ENCODE measurements around the gene C4orf50.

Gene C4orf50

GRCh38 chr4:5984843-5985242, 33.4 kb downstream of the C4orf50 start:
- no peak overlapping the region for H2BK5ac ChIP-seq (ENCODE audit: low read depth, low read length, poor library complexity)
- H3K9me3 ChIP-seq (ENCODE audit: insufficient read depth, low read depth, low read length), result peaks cover 4% of the 10 kb centered on the region
- H3K4me3 ChIP-seq (ENCODE audit: low read depth, low read length), result no peak overlapping the region
- H3K4ac ChIP-seq (ENCODE audit: low read depth, low read length), result no peak overlapping the region
- H2BK120ac ChIP-seq (ENCODE audit: insufficient read depth, low read length, poor library complexity), result no peak overlapping the region
- no peak overlapping the region for H4K8ac ChIP-seq (ENCODE audit: low read depth, low read length)
- no peaks in the 10 kb centered on the region for H3K27me3 ChIP-seq (ENCODE audit: insufficient read depth, low read length)
- no peak for DNase-seq
- H3K79me1 ChIP-seq (ENCODE audit: low read length), result no peaks in the 10 kb centered on the region
- no peak overlapping the region for H2AK5ac ChIP-seq (ENCODE audit: low read length)
- H3K9ac ChIP-seq (ENCODE audit: low read length), result no peak overlapping the region
- no peak overlapping the region for H3K4me2 ChIP-seq (ENCODE audit: low read length)
- no peaks in the 10 kb centered on the region for H3K79me2 ChIP-seq (ENCODE audit: control insufficient read depth, insufficient read depth, low read length, poor library complexity)
- H2BK12ac ChIP-seq (ENCODE audit: low read length), result no peak overlapping the region
- no peak overlapping the region for H4K91ac ChIP-seq (ENCODE audit: low read depth, low read length)
- H2AFZ ChIP-seq (ENCODE audit: insufficient read depth, low read length, poor library complexity), result no peak overlapping the region
- H4K12ac ChIP-seq (ENCODE audit: low read depth, low read length), result no peak overlapping the region
- no peak overlapping the region for H3K14ac ChIP-seq (ENCODE audit: low read length)
- no peak overlapping the region for H3K18ac ChIP-seq (ENCODE audit: low read length)
- H3K36me3 ChIP-seq (ENCODE audit: control insufficient read depth in 1 of 2, insufficient read depth in 2 of 2, low read length in 2 of 2), result no peaks in the 10 kb centered on the region
- H3K23ac ChIP-seq (ENCODE audit: low read length), result no peak overlapping the region
- H3K4me1 ChIP-seq (ENCODE audit: control insufficient read depth in 1 of 2, insufficient read depth in 2 of 2, low read length in 2 of 2), result peaks cover 0 to 2% of the 10 kb centered on the region in 2 experiments
- no peak overlapping the region for H3K27ac ChIP-seq (ENCODE audit: low read depth, low read length)

- Histone ChIP-seq H3K79me1 (ENCODE audit: low read length) (no peaks in the 10 kb centered on the region), H2BK12ac (ENCODE audit: low read length) (no peak overlapping the region), H4K12ac (ENCODE audit: low read depth, low read length) (no peak overlapping the region), H4K8ac (ENCODE audit: low read depth, low read length) (no peak overlapping the region), H3K4me2 (ENCODE audit: low read length) (no peak overlapping the region), H3K4me3 (ENCODE audit: low read depth, low read length) (no peak overlapping the region), H3K23ac (ENCODE audit: low read length) (no peak overlapping the region), H3K36me3 (ENCODE audit: control insufficient read depth in 1 of 2, insufficient read depth in 2 of 2, low read length in 2 of 2) (no peaks in the 10 kb centered on the region), H2AK5ac (ENCODE audit: low read length) (no peak overlapping the region), H3K9ac (ENCODE audit: low read length) (peak overlapping the region; percentile 34), H3K27me3 (ENCODE audit: insufficient read depth, low read length) (no peaks in the 10 kb centered on the region), H4K91ac (ENCODE audit: low read depth, low read length) (no peak overlapping the region), H2BK120ac (ENCODE audit: insufficient read depth, low read length, poor library complexity) (no peak overlapping the region), H2AFZ (ENCODE audit: insufficient read depth, low read length, poor library complexity) (no peak overlapping the region), H3K27ac (ENCODE audit: low read depth, low read length) (no peak overlapping the region), H3K18ac (ENCODE audit: low read length) (no peak overlapping the region), H3K4me1 (ENCODE audit: control insufficient read depth in 1 of 2, insufficient read depth in 2 of 2, low read length in 2 of 2) (no peaks in the 10 kb centered on the region), H3K14ac (ENCODE audit: low read length) (no peak overlapping the region), H3K9me3 (ENCODE audit: insufficient read depth, low read depth, low read length) (peaks cover 4% of the 10 kb centered on the region), H3K79me2 (ENCODE audit: control insufficient read depth, insufficient read depth, low read length, poor library complexity) (no peaks in the 10 kb centered on the region), H2BK5ac (ENCODE audit: low read depth, low read length, poor library complexity) (no peak overlapping the region), H3K4ac (ENCODE audit: low read depth, low read length) (no peak overlapping the region)
- no CpG with 5 or more reads among the region's 9 CpGs for WGBS (ENCODE audit: extremely low coverage, insufficient coverage, insufficient read length)
- DNase-seq, result no peak
Measured at GRCh38 chr4:5982156-5982973, 35.9 kb downstream of the C4orf50 start.

DNA sequence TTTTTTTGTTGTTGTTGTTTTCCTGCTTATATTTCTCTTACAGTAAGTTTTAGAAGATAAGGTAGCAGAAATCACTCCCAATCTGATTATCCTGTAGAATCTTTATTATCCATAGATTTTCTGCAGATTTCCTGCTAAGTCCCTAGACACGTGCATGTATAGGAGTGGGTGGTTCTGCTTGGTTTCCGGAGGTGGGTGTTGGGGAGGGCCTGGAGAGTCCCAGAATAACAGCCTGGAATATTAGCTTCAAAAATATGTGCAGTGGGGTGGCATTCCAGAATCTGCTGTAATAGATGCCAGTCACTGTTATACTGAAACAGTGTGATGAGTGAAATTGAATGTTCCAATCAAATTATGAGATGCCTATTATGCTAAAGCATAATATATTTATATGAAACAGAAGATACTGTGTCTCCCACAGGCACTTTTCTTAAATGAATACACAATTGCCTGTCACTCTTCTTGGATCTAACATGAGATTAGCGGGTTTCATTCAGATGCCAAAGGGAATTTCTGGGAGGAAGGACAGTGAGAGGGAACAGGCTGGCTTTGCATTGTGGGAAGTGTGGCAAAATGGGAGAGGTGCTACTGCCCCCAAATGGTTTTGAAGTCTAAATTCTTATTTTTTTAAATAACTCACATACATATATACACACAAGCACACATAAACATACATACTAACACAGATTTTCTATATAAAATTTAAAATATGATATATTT, 37.6 kb downstream of the C4orf50 start:
- DNase-seq, result no peak
- Histone ChIP-seq H3K4me3 (ENCODE audit: low read depth, low read length) (no peak overlapping the region), H3K9me3 (ENCODE audit: insufficient read depth, low read depth, low read length) (peaks cover 4% of the 10 kb centered on the region), H2AK5ac (ENCODE audit: low read length) (no peak overlapping the region), H4K91ac (ENCODE audit: low read depth, low read length) (no peak overlapping the region), H3K27ac (ENCODE audit: low read depth, low read length) (no peak overlapping the region), H2BK12ac (ENCODE audit: low read length) (no peak overlapping the region), H3K14ac (ENCODE audit: low read length) (no peak overlapping the region), H3K79me2 (ENCODE audit: control insufficient read depth, insufficient read depth, low read length, poor library complexity) (no peaks in the 10 kb centered on the region), H2BK5ac (ENCODE audit: low read depth, low read length, poor library complexity) (no peak overlapping the region), H3K4ac (ENCODE audit: low read depth, low read length) (no peak overlapping the region), H3K4me2 (ENCODE audit: low read length) (no peak overlapping the region), H3K36me3 (ENCODE audit: control insufficient read depth in 1 of 2, insufficient read depth in 2 of 2, low read length in 2 of 2) (no peaks in the 10 kb centered on the region), H3K79me1 (ENCODE audit: low read length) (no peaks in the 10 kb centered on the region), H3K27me3 (ENCODE audit: insufficient read depth, low read length) (no peaks in the 10 kb centered on the region), H3K9ac (ENCODE audit: low read length) (no peak overlapping the region), H3K4me1 (ENCODE audit: control insufficient read depth in 1 of 2, insufficient read depth in 2 of 2, low read length in 2 of 2) (no peaks in the 10 kb centered on the region), H2AFZ (ENCODE audit: insufficient read depth, low read length, poor library complexity) (no peak overlapping the region), H3K18ac (ENCODE audit: low read length) (no peak overlapping the region), H3K23ac (ENCODE audit: low read length) (no peak overlapping the region), H4K8ac (ENCODE audit: low read depth, low read length) (no peak overlapping the region), H2BK120ac (ENCODE audit: insufficient read depth, low read length, poor library complexity) (no peak overlapping the region), H4K12ac (ENCODE audit: low read depth, low read length) (no peak overlapping the region)
- no CpG with 5 or more reads among the region's 3 CpGs for WGBS (ENCODE audit: extremely low coverage, insufficient coverage, insufficient read length)

- no peak overlapping the region for H2AFZ ChIP-seq (ENCODE audit: insufficient read depth, low read length, poor library complexity)
- no peak overlapping the region for H2BK12ac ChIP-seq (ENCODE audit: low read length)
- no peak overlapping the region for H3K27ac ChIP-seq (ENCODE audit: low read depth, low read length)
- no peak overlapping the region for H3K4me3 ChIP-seq (ENCODE audit: low read depth, low read length)
- H2BK120ac ChIP-seq (ENCODE audit: insufficient read depth, low read length, poor library complexity), result no peak overlapping the region
- no peak overlapping the region for H3K4me2 ChIP-seq (ENCODE audit: low read length)
- no peak overlapping the region for H3K4ac ChIP-seq (ENCODE audit: low read depth, low read length)
- H4K91ac ChIP-seq (ENCODE audit: low read depth, low read length), result no peak overlapping the region
- no peak overlapping the region for H3K18ac ChIP-seq (ENCODE audit: low read length)
- H3K23ac ChIP-seq (ENCODE audit: low read length), result no peak overlapping the region
- H3K27me3 ChIP-seq (ENCODE audit: insufficient read depth, low read length), result no peaks in the 10 kb centered on the region
- peaks cover 4% of the 10 kb centered on the region for H3K9me3 ChIP-seq (ENCODE audit: insufficient read depth, low read depth, low read length)
- H3K9ac ChIP-seq (ENCODE audit: low read length), result no peak overlapping the region
- H3K14ac ChIP-seq (ENCODE audit: low read length), result no peak overlapping the region
- H4K12ac ChIP-seq (ENCODE audit: low read depth, low read length), result no peak overlapping the region
- H3K4me1 ChIP-seq (ENCODE audit: control insufficient read depth in 1 of 2, insufficient read depth in 2 of 2, low read length in 2 of 2), result no peaks in the 10 kb centered on the region
- H3K79me1 ChIP-seq (ENCODE audit: low read length), result no peaks in the 10 kb centered on the region
- no peak overlapping the region for H4K8ac ChIP-seq (ENCODE audit: low read depth, low read length)
- DNase-seq, result no peak
- no CpG with 5 or more reads among the region's 11 CpGs for WGBS (ENCODE audit: extremely low coverage, insufficient coverage, insufficient read length)
- no peaks in the 10 kb centered on the region for H3K36me3 ChIP-seq (ENCODE audit: control insufficient read depth in 1 of 2, insufficient read depth in 2 of 2, low read length in 2 of 2)
- H3K79me2 ChIP-seq (ENCODE audit: control insufficient read depth, insufficient read depth, low read length, poor library complexity), result no peaks in the 10 kb centered on the region
- no peak overlapping the region for H2BK5ac ChIP-seq (ENCODE audit: low read depth, low read length, poor library complexity)
- no peak overlapping the region for H2AK5ac ChIP-seq (ENCODE audit: low read length)
Measured at GRCh38 chr4:5979981-5980380, 38.2 kb downstream of the C4orf50 start.
